ENCODE measurements around the gene GNLY. TPM values are rescaled to one million over a fixed set of nuclear protein-coding genes. Genes with fewer than 3 reads are reported as not detected.

The GNLY gene
- total RNA-seq, 3 donors from 2014 or later = 3.0 to 6.5 (median 4.3) TPM

DNA sequence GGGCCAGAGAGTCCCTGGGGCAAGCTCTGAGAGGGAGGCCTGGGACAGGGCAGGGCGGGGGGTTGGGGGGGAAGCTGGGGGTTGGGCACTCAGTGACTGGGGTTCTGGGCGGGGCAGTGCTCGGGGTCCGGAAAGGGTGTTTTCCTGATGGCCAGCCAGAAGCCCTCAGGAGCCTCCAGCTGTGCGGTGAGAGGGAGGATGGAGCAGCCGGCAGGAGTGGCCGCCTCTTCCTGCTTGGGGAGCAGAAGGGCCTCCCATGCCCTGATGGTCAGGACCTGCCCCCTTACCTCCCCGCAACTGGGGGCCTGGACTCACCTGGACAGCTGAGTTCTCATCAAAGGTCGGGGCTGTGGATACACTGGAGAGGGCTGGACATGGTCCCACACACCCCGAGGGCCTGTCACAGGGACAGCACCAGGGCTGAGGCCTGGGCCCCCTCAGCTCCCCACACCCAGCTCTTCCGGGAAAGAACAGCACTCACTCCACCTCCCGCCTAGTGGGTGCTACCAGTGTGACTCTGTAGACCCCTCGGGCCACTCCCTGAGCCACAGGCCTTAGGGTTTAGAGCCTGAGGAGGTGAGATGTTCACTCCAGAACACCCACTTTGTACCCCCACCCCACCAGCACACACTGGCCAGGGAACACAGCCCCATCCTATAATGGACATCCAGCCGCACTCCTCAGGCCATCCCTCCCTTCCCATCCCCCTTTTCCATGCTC lies 32.9 kb upstream of the GNLY start:
- Histone ChIP-seq H3K4me3 (no peak overlapping the region), H3K36me3 (ENCODE audit: low read depth) (no peaks in the 10 kb centered on the region), H3K9me3 (no peaks in the 10 kb centered on the region), H3K4me1 (ENCODE audit: low read depth) (no peaks in the 10 kb centered on the region)
- ATAC-seq (no peak), DNase-seq (no peak)
- intact Hi-C loops (cut with DNase I, micrococcal nuclease) = no loop called here
- TF ChIP-seq, protein P1, sequence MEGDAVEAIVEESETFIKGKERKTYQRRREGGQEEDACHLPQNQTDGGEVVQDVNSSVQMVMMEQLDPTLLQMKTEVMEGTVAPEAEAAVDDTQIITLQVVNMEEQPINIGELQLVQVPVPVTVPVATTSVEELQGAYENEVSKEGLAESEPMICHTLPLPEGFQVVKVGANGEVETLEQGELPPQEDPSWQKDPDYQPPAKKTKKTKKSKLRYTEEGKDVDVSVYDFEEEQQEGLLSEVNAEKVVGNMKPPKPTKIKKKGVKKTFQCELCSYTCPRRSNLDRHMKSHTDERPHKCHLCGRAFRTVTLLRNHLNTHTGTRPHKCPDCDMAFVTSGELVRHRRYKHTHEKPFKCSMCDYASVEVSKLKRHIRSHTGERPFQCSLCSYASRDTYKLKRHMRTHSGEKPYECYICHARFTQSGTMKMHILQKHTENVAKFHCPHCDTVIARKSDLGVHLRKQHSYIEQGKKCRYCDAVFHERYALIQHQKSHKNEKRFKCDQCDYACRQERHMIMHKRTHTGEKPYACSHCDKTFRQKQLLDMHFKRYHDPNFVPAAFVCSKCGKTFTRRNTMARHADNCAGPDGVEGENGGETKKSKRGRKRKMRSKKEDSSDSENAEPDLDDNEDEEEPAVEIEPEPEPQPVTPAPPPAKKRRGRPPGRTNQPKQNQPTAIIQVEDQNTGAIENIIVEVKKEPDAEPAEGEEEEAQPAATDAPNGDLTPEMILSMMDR (IDR thresholded peaks at IDR 0.05) = no peak

- H3K9me3 ChIP-seq = no peaks in the 10 kb centered on the region
- intact Hi-C loops (cut with DNase I, micrococcal nuclease) = no loop called here
- DNase-seq = no peak
- H3K4me1 ChIP-seq (ENCODE audit: low read depth) = no peaks in the 10 kb centered on the region
- H3K36me3 ChIP-seq (ENCODE audit: low read depth) = no peaks in the 10 kb centered on the region
- H3K4me3 ChIP-seq = no peak overlapping the region
- TF ChIP-seq, protein P1 (IDR thresholded peaks at IDR 0.05) = no peak
- ATAC-seq = peak; percentile 12
Observed at GRCh38 chr2:85662899-85663593, 31.1 kb upstream of the GNLY start.

- intact Hi-C loops (cut with DNase I, micrococcal nuclease) = no loop called here
- H3K4me3 ChIP-seq = no peak overlapping the region
- no peak for ATAC-seq
Observed at GRCh38 chr2:85663594-85664565, 30.3 kb upstream of the GNLY start.

DNA sequence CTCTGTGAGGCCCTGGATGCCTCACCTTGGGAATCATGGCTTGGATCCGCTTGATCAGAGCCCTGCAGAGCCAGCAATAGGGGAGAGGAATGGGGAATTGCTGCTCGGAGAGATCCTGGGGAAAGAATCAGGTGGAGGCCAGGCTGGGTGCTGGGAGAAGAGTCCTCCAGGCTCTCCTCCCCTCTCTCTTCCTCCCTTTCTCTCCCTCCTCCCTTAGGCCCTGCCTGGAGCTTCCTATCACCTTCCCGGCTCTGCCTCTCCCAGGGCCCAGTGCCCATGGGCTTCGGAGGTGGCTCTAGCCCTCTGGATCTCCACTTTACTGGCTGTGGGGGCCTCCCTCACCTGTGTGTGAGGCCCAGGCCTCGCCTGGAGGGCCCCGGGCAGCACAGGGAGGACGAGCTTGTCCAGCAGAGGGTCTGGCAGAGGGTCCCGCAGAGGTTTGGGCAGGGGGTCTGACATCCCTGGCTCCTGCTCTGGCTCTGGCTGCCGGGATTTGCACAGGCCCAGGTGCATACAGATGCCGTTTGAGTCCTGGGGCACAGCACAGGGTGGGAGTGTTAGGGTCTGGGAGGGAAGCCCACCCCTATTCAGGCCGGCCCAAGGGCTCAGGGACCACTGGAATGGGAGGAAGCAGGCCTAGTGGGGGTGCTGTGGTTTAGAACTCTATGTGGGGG lies 28.8 kb upstream of the GNLY start:
- no peak for ATAC-seq
- TF ChIP-seq, protein P1 (IDR thresholded peaks at IDR 0.05) = no peak
- H3K4me1 ChIP-seq (ENCODE audit: low read depth) = no peaks in the 10 kb centered on the region
- intact Hi-C loops (cut with DNase I, micrococcal nuclease) = no loop called here
- no peaks in the 10 kb centered on the region for H3K36me3 ChIP-seq (ENCODE audit: low read depth)
- no peak overlapping the region for H3K4me3 ChIP-seq
- no peak for DNase-seq
- H3K9me3 ChIP-seq = no peaks in the 10 kb centered on the region

More at GRCh38 chr2:85663594-85664565, 30.3 kb upstream of the GNLY start:
- Histone ChIP-seq H3K4me1 (ENCODE audit: low read depth) (no peaks in the 10 kb centered on the region), H3K36me3 (ENCODE audit: low read depth) (no peaks in the 10 kb centered on the region), H3K9me3 (no peaks in the 10 kb centered on the region)
- DNase-seq = no peak
- TF ChIP-seq, protein P1 (IDR thresholded peaks at IDR 0.05) = no peak

- no peaks in the 10 kb centered on the region for H3K9me3 ChIP-seq
- intact Hi-C loops (cut with DNase I, micrococcal nuclease) = no loop called here
- ATAC-seq = no peak
- no peaks in the 10 kb centered on the region for H3K4me1 ChIP-seq (ENCODE audit: low read depth)
- no peak for DNase-seq
- H3K4me3 ChIP-seq = no peak overlapping the region
- H3K36me3 ChIP-seq (ENCODE audit: low read depth) = no peaks in the 10 kb centered on the region
- TF ChIP-seq, protein P1 (IDR thresholded peaks at IDR 0.05) = no peak
Observed at GRCh38 chr2:85666016-85666415, 28.1 kb upstream of the GNLY start.

Measured in mucosa of descending colon (tissue), 3 donors.